ENCODE results near the gene RASA2. TPM values are rescaled to one million over a fixed set of nuclear protein-coding genes. Genes with fewer than 3 reads are reported as not detected.

RASA2 gene
- total and polyA plus RNA-seq, 9 of the 15 experiments (the other 6 are each of a cell fraction or from before 2014, with no cell fraction given), result 2.0 to 12.8 (median 9.5) TPM

DNA sequence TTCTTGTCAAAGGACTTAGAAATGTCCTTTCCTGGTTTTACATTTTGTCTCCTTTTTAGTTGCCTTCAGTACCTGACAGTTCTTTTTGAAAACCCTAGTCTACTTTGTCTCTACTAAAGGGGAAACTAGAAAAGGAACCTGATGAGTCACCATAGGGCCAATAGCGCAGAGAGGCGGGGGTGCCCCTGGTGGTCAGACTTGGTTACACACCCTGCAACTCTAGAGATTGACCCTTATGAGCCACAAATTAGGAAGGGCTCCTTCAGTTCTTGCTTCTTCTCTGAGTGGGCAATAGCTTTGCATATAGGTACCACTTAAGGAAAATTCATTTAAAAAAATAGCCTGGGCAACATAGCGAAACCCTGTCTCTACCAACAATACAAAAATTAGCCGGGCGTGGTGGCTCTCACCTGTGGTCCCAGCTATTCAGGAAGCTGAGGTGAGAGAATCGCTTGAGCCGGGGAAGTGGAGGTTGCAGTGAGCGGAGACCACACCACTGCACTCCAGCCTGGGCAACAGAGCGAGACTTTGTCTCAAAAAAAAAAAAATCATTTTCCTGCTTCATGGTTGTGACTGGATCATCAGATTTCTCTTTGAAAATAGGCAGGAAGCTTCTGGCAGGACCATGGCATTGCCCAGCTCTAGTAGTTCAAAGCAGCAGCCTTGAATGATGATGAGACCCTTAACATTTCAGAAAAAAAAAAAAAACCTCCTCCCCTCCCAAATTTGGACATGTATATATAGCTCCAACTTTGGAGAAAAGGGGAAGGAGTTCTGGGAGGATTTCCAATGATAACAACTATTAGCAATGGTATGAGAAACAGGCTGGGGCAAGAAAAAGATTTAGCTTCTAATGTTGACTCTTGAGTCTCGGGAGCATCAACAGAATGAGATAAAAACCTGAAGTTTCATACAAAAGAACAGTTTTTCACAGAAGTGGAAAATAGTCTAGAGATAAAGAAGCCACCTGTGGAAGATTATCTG, 45.2 kb upstream of the RASA2 start (continued):
- TF ChIP-seq, protein P1, sequence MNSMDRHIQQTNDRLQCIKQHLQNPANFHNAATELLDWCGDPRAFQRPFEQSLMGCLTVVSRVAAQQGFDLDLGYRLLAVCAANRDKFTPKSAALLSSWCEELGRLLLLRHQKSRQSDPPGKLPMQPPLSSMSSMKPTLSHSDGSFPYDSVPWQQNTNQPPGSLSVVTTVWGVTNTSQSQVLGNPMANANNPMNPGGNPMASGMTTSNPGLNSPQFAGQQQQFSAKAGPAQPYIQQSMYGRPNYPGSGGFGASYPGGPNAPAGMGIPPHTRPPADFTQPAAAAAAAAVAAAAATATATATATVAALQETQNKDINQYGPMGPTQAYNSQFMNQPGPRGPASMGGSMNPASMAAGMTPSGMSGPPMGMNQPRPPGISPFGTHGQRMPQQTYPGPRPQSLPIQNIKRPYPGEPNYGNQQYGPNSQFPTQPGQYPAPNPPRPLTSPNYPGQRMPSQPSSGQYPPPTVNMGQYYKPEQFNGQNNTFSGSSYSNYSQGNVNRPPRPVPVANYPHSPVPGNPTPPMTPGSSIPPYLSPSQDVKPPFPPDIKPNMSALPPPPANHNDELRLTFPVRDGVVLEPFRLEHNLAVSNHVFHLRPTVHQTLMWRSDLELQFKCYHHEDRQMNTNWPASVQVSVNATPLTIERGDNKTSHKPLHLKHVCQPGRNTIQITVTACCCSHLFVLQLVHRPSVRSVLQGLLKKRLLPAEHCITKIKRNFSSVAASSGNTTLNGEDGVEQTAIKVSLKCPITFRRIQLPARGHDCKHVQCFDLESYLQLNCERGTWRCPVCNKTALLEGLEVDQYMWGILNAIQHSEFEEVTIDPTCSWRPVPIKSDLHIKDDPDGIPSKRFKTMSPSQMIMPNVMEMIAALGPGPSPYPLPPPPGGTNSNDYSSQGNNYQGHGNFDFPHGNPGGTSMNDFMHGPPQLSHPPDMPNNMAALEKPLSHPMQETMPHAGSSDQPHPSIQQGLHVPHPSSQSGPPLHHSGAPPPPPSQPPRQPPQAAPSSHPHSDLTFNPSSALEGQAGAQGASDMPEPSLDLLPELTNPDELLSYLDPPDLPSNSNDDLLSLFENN (IDR thresholded peaks at IDR 0.05; ENCODE audit: low read depth in 2 of 2, low read length in 2 of 2), result no peak
- 0 out of 2 replicates have a peak, but pooled peaks have one; percentile 14 for TF ChIP-seq NFE2L1 (tag; IDR thresholded peaks at IDR 0.05; ENCODE audit: borderline replicate concordance, low read depth)
- TF ChIP-seq ZNF407 (IDR thresholded peaks at IDR 0.05; ENCODE audit: low read depth), result no peak
- TF ChIP-seq XRCC4 (IDR thresholded peaks at IDR 0.05; ENCODE audit: extremely low read depth, insufficient read depth, insufficient read length), result no peak
- no peak for TF ChIP-seq ATF4 (CRISPR knock-in tag; IDR thresholded peaks at IDR 0.05)
- no peak for TF ChIP-seq ZBTB43 (CRISPR knock-in tag; IDR thresholded peaks at IDR 0.05)
- TF ChIP-seq, protein P2, sequence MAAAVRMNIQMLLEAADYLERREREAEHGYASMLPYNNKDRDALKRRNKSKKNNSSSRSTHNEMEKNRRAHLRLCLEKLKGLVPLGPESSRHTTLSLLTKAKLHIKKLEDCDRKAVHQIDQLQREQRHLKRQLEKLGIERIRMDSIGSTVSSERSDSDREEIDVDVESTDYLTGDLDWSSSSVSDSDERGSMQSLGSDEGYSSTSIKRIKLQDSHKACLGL (CRISPR knock-in tag; IDR thresholded peaks at IDR 0.05; ENCODE audit: borderline replicate concordance, poor library complexity, severe bottlenecking), result no peak
- no peak for TF ChIP-seq BRD4 (IDR thresholded peaks at IDR 0.05)
- no peak for TF ChIP-seq HDAC3 (IDR thresholded peaks at IDR 0.05; ENCODE audit: borderline replicate concordance, partially characterized antibody)
- no peak for TF ChIP-seq STAT5A (IDR thresholded peaks at IDR 0.05; ENCODE audit: borderline replicate concordance, low read length)

Measured in K562 (cell line).